K562 (cell line): ENCODE results near the gene ALG14. TPM values are rescaled to one million over a fixed set of nuclear protein-coding genes. Genes with fewer than 3 reads are reported as not detected.

Source experiments
- BRF1 ChIP-seq: IDR thresholded peaks from 3 replicates; pipeline ENCODE4 v1.6.1; 2011; ENCODE audit warnings: borderline replicate concordance, mild to moderate bottlenecking; ENCODE audit not compliant: insufficient read length; ENCODE audit errors: extremely low read depth
- CEBPB ChIP-seq: fragments of 450-650 bp; IDR thresholded peaks from 2 replicates; pipeline ENCODE4 v1.6.1; 2016; ENCODE audit warnings: missing genetic modification characterization, missing compliant biosample characterization
- CHAMP1 ChIP-seq: fragments of 450-650 bp; IDR thresholded peaks from 2 replicates; pipeline ENCODE4 v1.6.1; 2016; ENCODE audit warnings: mild to moderate bottlenecking
- CSDE1 ChIP-seq, 2 experiments: fragments of 450-650 bp; IDR thresholded peaks; 2 replicates each; pipeline ENCODE4 v1.6.1; 2016; ENCODE audit warnings: mild to moderate bottlenecking in 1 of 2
- ESRRB ChIP-seq: fragments of 250-450 bp; sonication (Bioruptor Pico); IDR thresholded peaks from 2 replicates; pipeline ENCODE4 v1.5.0; 2020; ENCODE audit warnings: mild to moderate bottlenecking, moderate library complexity, borderline replicate concordance
- FOXJ3 ChIP-seq: sonication (generic); formaldehyde crosslinking; IDR thresholded peaks from 2 replicates; pipeline ENCODE4 v1.4.0; 2020; ENCODE audit warnings: mild to moderate bottlenecking, missing genetic modification reagents
- ILF3 ChIP-seq: fragments of 450-650 bp; IDR thresholded peaks from 2 replicates; pipeline ENCODE4 v1.6.1; 2018; ENCODE audit warnings: antibody characterized with exemption, mild to moderate bottlenecking, moderate library complexity, borderline replicate concordance
- MTA2 ChIP-seq: fragments of 450-650 bp; IDR thresholded peaks from 2 replicates; pipeline ENCODE4 v1.6.1; 2016; ENCODE audit warnings: low read depth
- POLR2H ChIP-seq: IDR thresholded peaks from 2 replicates; pipeline ENCODE4 v1.6.1; 2016; ENCODE audit warnings: missing genetic modification characterization, low read depth, mild to moderate bottlenecking, control low read depth, missing compliant biosample characterization, moderate library complexity
- POU5F1 ChIP-seq: fragments of 150-350 bp; IDR thresholded peaks from 2 replicates; pipeline ENCODE4 v1.6.1; 2014; ENCODE audit warnings: borderline replicate concordance, low read length, low read depth, mild to moderate bottlenecking; ENCODE audit not compliant: partially characterized antibody
- ZBTB7A ChIP-seq: IDR thresholded peaks from 2 replicates; pipeline ENCODE4 v1.6.1; 2011; ENCODE audit warnings: low read depth, mild to moderate bottlenecking, low read length, moderate library complexity, borderline replicate concordance; ENCODE audit not compliant: control insufficient read depth
- ZNF121 ChIP-seq: sonication (generic); formaldehyde crosslinking; conservative IDR thresholded peaks from 2 replicates; pipeline ENCODE4 v1.8.0; 2022; ENCODE audit warnings: missing genetic modification reagents
- ZNF277 ChIP-seq: fragments of 250-450 bp; sonication (Bioruptor Pico); IDR thresholded peaks from 2 replicates; pipeline ENCODE4 v1.8.0; 2022; ENCODE audit warnings: inconsistent platforms, mild to moderate bottlenecking, moderate library complexity, borderline replicate concordance
- polyA plus RNA-seq, 8 experiments: library from polyadenylated mRNA; depleted of rRNA in 4 of 8; stranded (reverse) in 5 of 8; unstranded in 3 of 8; fragments of >200 nt; fragmentation: Nextera tagmentation in 2 of 8; fragmentation: Illumina TruSeq in 1 of 8; extraction: Ambion mirVana in 2 of 8; extraction: Trizol in 1 of 8; gene quantifications; 2 replicates each; pipeline versions ENCODE4 v1.2.1 to v1.2.3, GENCODE V29; 2011 to 2014; ENCODE audit warnings: inconsistent platforms in 1 of 8, missing spikeins in 1 of 8
- total RNA-seq, 7 experiments: library from RNA; depleted of rRNA in 6 of 7; stranded (reverse); fragments of >200 nt in 6 of 7; fragmentation: Illumina TruSeq in 2 of 7; extraction: Trizol in 2 of 7; gene quantifications; 2 replicates each; pipeline versions ENCODE4 v1.2.1 to v1.2.3, GENCODE V29; 2011 to 2021; ENCODE audit warnings: low replicate concordance in 1 of 7
- TF ChIP-seq, protein P1 (sequence below): fragments of 250-450 bp; sonication (Bioruptor Pico); IDR thresholded peaks from 2 replicates; pipeline ENCODE4 v1.8.0; 2022; ENCODE audit warnings: inconsistent platforms
- TF ChIP-seq, protein P2 (sequence below): fragments of 450-650 bp; IDR thresholded peaks from 2 replicates; pipeline ENCODE4 v1.6.1; 2017; ENCODE audit warnings: antibody characterized with exemption
- TF ChIP-seq, protein P3 (sequence below): fragments of 450-650 bp; IDR thresholded peaks from 2 replicates; pipeline ENCODE4 v1.6.1; 2018; ENCODE audit not compliant: partially characterized antibody

ALG14 gene
- total and polyA plus RNA-seq, 9 of the 15 experiments (the other 6 are each of a cell fraction or from before 2014, with no cell fraction given), result 2.8 to 16.2 (median 4.9) TPM

GRCh38 chr1:95116580-95117206 lies 43.9 kb upstream of the ALG14 start (continued):
- TF ChIP-seq, protein P1, sequence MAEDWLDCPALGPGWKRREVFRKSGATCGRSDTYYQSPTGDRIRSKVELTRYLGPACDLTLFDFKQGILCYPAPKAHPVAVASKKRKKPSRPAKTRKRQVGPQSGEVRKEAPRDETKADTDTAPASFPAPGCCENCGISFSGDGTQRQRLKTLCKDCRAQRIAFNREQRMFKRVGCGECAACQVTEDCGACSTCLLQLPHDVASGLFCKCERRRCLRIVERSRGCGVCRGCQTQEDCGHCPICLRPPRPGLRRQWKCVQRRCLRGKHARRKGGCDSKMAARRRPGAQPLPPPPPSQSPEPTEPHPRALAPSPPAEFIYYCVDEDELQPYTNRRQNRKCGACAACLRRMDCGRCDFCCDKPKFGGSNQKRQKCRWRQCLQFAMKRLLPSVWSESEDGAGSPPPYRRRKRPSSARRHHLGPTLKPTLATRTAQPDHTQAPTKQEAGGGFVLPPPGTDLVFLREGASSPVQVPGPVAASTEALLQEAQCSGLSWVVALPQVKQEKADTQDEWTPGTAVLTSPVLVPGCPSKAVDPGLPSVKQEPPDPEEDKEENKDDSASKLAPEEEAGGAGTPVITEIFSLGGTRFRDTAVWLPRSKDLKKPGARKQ (CRISPR knock-in tag), result no peak
- TF ChIP-seq POU5F1 (no peak), BRF1 (no peak), ILF3 (no peak), CHAMP1 (peak; percentile 46; the same call in 1 of the 2 replicates), FOXJ3 (CRISPR knock-in tag) (no peak), POLR2H (no peak), CSDE1 (IDR thresholded peaks at IDR 0.05) (no peak), ESRRB (CRISPR knock-in tag) (no peak), ZBTB7A (no peak), CEBPB (tag) (no peak), ZNF121 (no peak), ZNF277 (CRISPR knock-in tag) (no peak), MTA2 (0 out of 2 replicates have a peak, but pooled peaks have one; percentile 7)
- TF ChIP-seq, protein P2, sequence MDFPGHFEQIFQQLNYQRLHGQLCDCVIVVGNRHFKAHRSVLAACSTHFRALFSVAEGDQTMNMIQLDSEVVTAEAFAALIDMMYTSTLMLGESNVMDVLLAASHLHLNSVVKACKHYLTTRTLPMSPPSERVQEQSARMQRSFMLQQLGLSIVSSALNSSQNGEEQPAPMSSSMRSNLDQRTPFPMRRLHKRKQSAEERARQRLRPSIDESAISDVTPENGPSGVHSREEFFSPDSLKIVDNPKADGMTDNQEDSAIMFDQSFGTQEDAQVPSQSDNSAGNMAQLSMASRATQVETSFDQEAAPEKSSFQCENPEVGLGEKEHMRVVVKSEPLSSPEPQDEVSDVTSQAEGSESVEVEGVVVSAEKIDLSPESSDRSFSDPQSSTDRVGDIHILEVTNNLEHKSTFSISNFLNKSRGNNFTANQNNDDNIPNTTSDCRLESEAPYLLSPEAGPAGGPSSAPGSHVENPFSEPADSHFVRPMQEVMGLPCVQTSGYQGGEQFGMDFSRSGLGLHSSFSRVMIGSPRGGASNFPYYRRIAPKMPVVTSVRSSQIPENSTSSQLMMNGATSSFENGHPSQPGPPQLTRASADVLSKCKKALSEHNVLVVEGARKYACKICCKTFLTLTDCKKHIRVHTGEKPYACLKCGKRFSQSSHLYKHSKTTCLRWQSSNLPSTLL, result no peak
- TF ChIP-seq, protein P3, sequence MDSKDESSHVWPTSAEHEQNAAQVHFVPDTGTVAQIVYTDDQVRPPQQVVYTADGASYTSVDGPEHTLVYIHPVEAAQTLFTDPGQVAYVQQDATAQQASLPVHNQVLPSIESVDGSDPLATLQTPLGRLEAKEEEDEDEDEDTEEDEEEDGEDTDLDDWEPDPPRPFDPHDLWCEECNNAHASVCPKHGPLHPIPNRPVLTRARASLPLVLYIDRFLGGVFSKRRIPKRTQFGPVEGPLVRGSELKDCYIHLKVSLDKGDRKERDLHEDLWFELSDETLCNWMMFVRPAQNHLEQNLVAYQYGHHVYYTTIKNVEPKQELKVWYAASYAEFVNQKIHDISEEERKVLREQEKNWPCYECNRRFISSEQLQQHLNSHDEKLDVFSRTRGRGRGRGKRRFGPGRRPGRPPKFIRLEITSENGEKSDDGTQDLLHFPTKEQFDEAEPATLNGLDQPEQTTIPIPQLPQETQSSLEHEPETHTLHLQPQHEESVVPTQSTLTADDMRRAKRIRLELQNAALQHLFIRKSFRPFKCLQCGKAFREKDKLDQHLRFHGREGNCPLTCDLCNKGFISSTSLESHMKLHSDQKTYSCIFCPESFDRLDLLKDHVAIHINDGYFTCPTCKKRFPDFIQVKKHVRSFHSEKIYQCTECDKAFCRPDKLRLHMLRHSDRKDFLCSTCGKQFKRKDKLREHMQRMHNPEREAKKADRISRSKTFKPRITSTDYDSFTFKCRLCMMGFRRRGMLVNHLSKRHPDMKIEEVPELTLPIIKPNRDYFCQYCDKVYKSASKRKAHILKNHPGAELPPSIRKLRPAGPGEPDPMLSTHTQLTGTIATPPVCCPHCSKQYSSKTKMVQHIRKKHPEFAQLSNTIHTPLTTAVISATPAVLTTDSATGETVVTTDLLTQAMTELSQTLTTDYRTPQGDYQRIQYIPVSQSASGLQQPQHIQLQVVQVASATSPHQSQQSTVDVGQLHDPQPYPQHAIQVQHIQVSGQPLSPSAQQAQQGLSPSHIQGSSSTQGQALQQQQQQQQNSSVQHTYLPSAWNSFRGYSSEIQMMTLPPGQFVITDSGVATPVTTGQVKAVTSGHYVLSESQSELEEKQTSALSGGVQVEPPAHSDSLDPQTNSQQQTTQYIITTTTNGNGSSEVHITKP, result peak; percentile 53
